ENCODE results near the gene PACRG.

PACRG gene

DNA sequence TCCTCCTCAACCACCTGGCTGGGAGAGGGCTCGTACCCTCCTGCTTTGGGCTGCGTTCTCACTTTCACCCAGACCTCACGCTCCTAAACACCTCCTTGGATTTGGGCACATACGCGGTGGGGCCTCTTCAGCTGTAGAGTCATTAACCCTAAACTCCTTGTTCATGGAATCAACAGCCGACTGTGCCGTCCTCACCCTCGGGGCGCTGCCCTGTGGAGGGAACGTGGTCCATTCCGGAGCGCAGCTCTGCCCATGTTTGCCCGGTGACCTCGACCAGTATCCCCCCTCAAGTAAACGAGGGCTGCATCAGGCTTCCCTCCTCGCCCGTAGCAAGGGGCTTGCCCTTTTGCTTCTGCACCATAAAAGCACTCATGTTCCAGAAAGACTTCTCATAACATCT, 512.8 kb downstream of the PACRG start:
- DNase-seq (ENCODE audit: low spot score) = no peak

- DNase-seq (ENCODE audit: low spot score) = no peak
Observed at GRCh38 chr6:163241683-163242082, 513.9 kb downstream of the PACRG start.

DNA sequence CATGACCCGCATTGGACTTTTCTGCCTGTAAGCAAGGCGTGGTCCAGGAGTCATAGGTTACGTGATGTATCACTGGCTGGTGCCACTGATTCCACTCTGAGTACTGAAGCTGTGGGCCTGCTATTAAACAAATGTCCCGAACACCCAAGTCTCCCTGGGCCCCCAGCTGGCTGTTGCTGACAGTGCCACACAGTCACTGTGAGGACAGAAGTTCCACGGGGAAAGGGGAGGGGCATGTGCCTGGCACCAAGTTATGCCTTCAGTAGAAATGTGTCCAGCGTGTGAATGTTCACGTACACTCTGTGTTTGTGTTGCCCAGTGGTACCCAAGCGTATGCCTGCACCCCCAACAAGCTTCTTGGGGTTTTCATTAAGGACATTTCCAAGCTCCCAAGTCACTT, 515.3 kb downstream of the PACRG start:
- DNase-seq (ENCODE audit: low spot score) = no peak

DNA sequence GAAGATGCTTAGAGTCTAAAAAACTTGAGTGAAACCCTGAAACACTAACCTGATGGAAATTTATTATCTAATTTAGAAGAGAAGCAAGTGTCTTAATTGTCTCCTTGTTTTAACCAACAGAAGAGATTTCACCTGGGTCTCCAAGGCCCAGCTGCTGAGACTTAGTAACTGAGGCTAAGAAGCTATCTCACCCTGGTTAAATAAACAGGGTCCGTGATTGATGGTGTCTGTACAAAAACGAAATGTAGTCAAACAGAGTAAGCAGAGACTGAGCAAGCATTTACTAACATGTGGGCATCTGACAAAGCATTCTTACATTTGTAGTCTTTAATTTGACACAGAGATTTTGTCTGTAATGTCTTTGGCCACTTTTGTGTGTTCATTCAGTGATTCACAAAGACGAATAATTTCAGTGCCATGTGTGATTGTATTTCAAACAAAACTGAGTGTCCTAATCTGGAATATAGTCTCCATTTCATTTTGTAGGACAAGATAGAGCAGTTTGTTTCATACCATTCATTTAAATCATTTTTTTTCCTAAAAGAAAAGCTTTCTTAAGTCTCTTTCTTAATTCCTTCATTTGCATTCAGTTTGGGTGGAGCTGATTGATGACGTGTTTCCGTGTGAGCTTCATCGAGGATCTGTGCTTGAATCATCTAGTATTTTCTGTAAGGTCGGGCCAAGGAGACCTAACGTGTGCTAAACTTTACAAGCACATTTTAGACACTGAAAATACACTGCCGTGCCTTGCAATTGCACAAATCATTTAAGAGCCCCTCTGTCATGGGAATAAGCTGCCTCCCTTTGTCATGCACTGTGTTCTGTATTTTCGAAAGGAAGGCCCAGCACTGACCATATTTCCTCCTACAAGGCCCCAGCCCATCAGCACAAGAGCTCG, 516.2 kb downstream of the PACRG start:
- DNase-seq (ENCODE audit: low spot score) = no peak

DNA sequence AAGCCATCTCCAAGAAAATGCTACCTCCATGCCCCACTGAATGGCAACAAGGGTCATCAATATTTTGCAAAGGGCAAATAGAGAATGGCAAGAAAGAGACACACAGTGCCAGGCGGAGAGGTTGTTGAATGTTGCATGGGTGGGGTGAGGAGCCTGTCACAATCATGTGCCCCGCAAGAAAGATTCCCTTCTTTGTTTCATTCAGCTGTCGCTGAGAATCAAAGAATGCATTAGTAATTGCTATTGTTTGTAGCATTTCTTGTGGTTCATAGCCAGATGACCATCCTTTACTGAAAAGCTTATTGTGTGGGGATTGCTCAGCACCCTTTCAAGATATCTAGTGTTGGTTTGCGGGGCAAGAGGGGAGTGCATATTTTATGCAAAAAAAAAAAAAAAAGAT, 520.3 kb downstream of the PACRG start:
- DNase-seq (ENCODE audit: low spot score) = no peak

- no peak for DNase-seq (ENCODE audit: low spot score)
Observed at GRCh38 chr6:163249651-163250101, 521.9 kb downstream of the PACRG start.

DNA sequence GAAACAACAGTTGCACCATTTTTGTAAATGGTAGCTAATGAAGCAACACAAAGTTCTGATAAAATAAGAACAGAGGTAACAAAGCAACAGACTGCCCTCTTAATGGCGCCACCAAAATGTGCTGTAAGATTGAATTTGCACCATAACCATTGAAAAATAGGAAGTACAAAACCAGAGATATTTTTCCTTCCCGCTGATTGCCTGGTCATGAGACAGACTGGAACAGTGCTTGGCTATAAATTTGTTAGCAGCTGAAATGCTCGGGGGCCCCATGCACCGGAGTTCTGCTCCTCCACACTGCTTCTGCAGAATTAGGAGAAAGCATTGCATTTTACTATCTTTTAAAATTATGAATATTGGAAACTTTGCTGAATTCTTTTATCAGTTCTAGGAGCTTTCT, 522.3 kb downstream of the PACRG start:
- no peak for DNase-seq (ENCODE audit: low spot score)

GRCh38 chr6:163252061-163252591, 524.4 kb downstream of the PACRG start:
- DNase-seq (ENCODE audit: low spot score) = no peak

DNA sequence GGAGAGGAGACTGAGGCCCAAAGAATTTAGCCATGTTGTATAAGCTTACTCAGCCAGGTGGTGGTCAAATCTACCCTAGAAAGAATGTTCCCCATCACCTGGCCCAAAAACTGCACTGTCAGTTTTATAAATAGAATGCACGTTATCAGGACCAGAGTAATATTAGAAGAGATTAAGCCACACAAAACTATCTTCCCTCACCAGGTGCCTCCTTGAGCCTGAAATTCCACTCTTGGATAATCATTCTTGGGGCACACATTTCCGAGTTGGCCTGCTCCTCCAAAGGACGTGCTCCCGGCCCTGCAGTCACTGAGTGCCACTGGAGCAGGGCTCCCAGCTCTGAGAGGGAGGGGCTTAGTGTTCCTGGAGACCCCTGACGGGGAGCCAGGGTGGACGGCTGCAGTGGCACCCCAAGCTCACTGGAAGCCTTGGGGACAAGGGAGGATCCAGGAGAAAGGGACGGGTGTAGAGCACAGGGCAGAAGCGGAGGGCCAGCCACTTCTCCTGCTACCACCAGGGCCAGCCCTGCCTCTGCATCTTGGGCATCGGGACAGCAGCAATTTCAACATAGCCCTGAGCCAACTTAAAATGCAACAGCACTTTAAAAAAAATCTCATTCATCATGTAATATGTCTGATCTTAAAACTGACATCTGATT, 525.9 kb downstream of the PACRG start:
- DNase-seq (ENCODE audit: low spot score) = no peak

DNA sequence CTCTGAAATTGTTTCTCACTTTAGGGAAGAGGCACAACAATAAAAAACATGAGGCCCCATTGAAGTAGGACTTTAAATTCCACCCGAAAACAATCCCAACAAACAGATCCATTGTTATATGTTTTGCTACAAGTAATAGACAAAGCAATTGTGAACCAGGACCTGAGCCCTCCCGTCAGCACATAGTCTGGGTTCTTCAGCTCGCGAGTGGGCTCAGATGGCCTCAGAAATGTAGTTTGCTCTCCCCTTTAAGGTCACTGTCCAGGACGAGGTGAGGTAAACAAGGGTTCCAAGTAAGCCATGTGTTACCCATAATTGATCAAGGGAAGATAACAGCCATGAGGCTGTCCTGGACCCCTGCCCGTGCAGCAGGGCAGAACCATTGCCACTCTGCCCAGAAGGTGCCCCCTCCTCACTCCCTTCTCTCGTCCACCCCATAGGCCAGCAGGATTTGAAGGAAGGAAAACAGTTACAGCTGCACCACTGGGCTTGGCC, 526.6 kb downstream of the PACRG start:
- DNase-seq (ENCODE audit: low spot score) = no peak

DNA sequence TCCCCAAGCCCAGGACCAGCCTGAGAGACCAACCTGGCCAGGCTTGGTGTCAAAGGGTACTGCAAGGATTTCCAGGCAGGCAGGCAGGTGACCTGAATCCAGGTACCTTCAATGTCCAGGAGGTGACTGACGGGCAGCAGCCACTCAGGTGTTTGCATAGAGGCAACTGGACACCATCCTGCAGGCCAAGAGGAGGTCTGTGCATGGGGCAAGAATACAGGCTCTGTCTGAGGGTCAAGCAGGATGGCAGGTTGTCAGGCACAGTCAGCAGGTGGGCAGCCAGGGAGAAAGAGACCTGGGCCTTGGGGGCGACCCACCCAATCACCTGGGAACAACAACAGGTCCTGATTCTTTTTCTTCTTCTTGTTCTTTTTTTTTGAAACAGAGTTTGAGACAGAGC, 527.5 kb downstream of the PACRG start:
- DNase-seq (ENCODE audit: low spot score) = no peak

- no peak for DNase-seq (ENCODE audit: low spot score)
Observed at GRCh38 chr6:163259689-163260088, 531.9 kb downstream of the PACRG start.

- DNase-seq (ENCODE audit: low spot score) = no peak
Observed at GRCh38 chr6:163260111-163260895, 532.5 kb downstream of the PACRG start.

- no peak for DNase-seq (ENCODE audit: low spot score)
Observed at GRCh38 chr6:163260911-163261310, 533.1 kb downstream of the PACRG start.

- no peak for DNase-seq (ENCODE audit: low spot score)
Observed at GRCh38 chr6:163261361-163261760, 533.6 kb downstream of the PACRG start.

- no peak for DNase-seq (ENCODE audit: low spot score)
Observed at GRCh38 chr6:163262080-163262479, 534.3 kb downstream of the PACRG start.

DNA sequence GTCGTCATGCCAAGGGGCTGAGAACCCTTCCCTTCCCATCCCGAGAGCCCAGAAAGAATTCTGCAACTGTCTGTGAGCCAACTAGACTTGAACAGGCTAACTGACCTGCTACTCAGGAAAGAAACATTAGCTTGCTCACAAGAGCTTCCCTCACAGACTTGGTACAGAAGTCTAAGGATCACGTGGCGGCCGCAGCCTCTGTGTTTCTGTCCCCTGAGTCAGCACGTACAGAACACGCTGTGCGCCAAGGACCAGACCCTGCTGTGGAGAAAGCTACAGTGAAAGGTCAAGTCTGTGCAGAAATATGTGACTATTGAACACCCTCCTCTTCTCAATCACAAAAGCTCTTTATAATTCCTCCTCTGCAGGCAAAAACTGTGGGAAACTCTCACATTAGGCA, 535.4 kb downstream of the PACRG start:
- DNase-seq (ENCODE audit: low spot score) = no peak

DNA sequence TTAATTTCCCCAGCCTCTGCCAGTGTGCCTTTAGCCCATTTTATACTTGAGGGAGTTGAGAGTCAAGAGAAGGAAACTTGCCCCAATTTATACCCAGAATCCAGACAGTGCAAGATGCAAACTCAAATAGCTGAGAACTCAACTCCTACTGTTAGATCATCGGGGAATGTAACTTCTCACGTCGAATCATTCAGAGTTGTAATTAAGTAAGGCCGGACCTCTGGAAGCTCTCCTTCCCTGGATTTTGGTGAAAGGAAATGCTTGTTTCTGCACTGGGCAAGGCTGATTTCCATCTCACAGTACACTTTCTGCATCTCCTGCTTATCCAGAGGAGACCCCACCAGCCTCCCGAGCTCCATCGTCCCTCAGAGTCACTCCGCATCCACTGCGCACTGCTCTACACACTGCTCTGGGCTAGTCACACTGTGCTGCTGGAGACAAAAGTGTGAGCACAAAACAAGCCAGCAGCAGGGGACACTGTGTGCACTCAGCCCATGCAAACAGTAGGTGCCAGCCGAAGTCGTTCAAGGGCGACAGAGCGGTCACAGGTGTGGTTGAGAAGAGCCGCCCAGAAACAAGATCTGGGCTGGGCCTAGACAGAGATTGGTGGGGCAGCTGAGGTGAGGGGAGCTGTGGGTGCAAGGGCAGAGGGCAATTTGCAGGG, 536.4 kb downstream of the PACRG start:
- no peak for DNase-seq (ENCODE audit: low spot score)

DNA sequence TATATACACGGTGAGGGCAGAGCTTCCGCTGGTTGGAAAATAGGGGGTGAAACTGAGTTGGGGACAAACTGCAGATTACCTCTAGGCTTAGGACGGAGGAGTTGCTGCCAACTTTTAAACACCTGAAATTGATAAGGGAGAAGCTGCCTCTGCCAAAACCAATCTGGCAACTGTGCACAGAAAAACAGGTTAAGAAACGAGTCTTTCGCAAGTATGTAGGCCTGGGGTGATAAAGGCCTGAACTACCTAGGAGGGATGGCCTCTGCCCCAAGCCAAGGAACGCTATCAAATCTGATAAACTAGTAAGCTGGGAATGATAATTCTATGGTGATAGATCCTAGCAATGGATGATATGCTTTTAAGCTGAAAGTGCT, 536.9 kb downstream of the PACRG start:
- DNase-seq (ENCODE audit: low spot score) = no peak

GRCh38 chr6:163281634-163282033, 553.9 kb downstream of the PACRG start:
- DNase-seq (ENCODE audit: low spot score) = no peak

DNA sequence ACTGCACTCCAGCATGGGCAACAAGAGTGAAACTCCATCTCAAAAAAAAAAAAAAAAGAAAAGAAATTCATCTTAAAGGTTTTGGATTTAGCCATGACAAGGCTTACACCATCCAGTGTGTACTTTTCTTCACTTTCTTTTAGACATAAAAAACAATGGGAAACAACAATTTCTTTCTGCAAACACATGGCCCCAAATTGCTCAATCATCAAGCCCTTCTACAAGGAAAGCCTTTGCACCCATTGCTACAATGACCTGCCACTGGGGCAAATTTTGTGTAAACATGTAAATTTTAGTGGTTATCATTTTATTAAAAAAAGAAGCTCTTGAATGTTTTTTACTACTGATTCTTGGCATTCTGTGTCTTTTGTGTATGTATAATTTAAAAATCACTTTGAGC, 554.9 kb downstream of the PACRG start:
- DNase-seq (ENCODE audit: low spot score) = no peak

All from SK-N-DZ (cell line).